HEK293 (cell line): ENCODE measurements around the gene GRK2.

Experiments used
- CTCF ChIA-PET: fragments of 350-600 bp; formaldehyde crosslinking; extraction: SDS; loops from one replicate; lab custom pipeline; 2021; ENCODE audit warnings: antibody characterized with exemption; lab: Yijun Ruan, JAX
- POLR2A ChIA-PET: fragments of 300-600 bp; formaldehyde crosslinking; extraction: SDS; loops from one replicate; lab custom pipeline; 2020; ENCODE audit warnings: antibody characterized with exemption, inconsistent platforms; lab: Yijun Ruan, JAX
- H3K27ac ChIP-seq: fragments of 200-500 bp; sonication (Bioruptor generic); 2 replicates; pipeline ENCODE4 v1.5.1; 2014; ENCODE audit warnings: low read depth, low read length, control low read depth, inconsistent platforms; ENCODE audit errors: extremely low read depth
- H3K36me3 ChIP-seq, 2 experiments: fragments of 200-500 bp in 1 of 2; sonication (Bioruptor generic) in 1 of 2; 1 replicate in 1 of 2; 2 replicates in 1 of 2; pipeline ENCODE4 v1.5.1; 2014 to 2017; ENCODE audit warnings: inconsistent platforms in 2 of 2, low read length in 2 of 2; ENCODE audit not compliant: control insufficient read depth in 2 of 2, insufficient read depth in 1 of 2
- H3K4me1 ChIP-seq: fragments of 200-500 bp; sonication (Bioruptor generic); 2 replicates; pipeline ENCODE4 v1.5.1; 2014; ENCODE audit warnings: mild to moderate bottlenecking, low read length, inconsistent platforms; ENCODE audit not compliant: control insufficient read depth, insufficient read depth
- H3K4me3 ChIP-seq: 2 replicates; pipeline ENCODE4 v1.5.1; 2011; ENCODE audit warnings: low read depth, mild to moderate bottlenecking, control low read depth, low read length, moderate library complexity
- H3K9me3 ChIP-seq: fragments of 200-500 bp; sonication (Bioruptor generic); 2 replicates; pipeline ENCODE4 v1.5.1; 2014; ENCODE audit warnings: low read depth, low read length, inconsistent platforms; ENCODE audit not compliant: control insufficient read depth, insufficient read depth
- BCL11B ChIP-seq: fragments of 450-650 bp; formaldehyde crosslinking; IDR thresholded peaks from 2 replicates; pipeline ENCODE4 v1.5.1; 2016; ENCODE audit warnings: low read depth, missing biosample characterization, missing genetic modification characterization
- GFI1B ChIP-seq: fragments of 450-650 bp; formaldehyde crosslinking; IDR thresholded peaks from 2 replicates; pipeline ENCODE4 v1.5.1; 2016; ENCODE audit warnings: missing biosample characterization, missing genetic modification characterization
- HOXC10 ChIP-seq: sonication (generic); formaldehyde crosslinking; IDR thresholded peaks from 2 replicates; pipeline ENCODE4 v1.8.1; 2023; ENCODE audit warnings: mild to moderate bottlenecking, missing genetic modification reagents
- RBAK ChIP-seq: fragments of 450-650 bp; formaldehyde crosslinking; IDR thresholded peaks from 2 replicates; pipeline ENCODE4 v1.5.1; 2016; ENCODE audit warnings: missing biosample characterization, missing genetic modification characterization
- SP2 ChIP-seq: fragments of 450-650 bp; formaldehyde crosslinking; IDR thresholded peaks from 2 replicates; pipeline ENCODE4 v1.5.1; 2016; ENCODE audit warnings: missing biosample characterization, missing genetic modification characterization
- ZBTB1 ChIP-seq: fragments of 450-650 bp; formaldehyde crosslinking; IDR thresholded peaks from 2 replicates; pipeline ENCODE4 v1.5.1; 2016; ENCODE audit warnings: missing biosample characterization, missing genetic modification characterization
- ZEB2 ChIP-seq: fragments of 450-650 bp; formaldehyde crosslinking; IDR thresholded peaks from 2 replicates; pipeline ENCODE4 v1.5.1; 2016; ENCODE audit warnings: missing biosample characterization, missing genetic modification characterization
- ZFP41 ChIP-seq: fragments of 450-650 bp; formaldehyde crosslinking; IDR thresholded peaks from 2 replicates; pipeline ENCODE4 v1.5.1; 2016; ENCODE audit warnings: missing biosample characterization, missing genetic modification characterization, borderline replicate concordance
- ZFP69B ChIP-seq: fragments of 450-650 bp; formaldehyde crosslinking; IDR thresholded peaks from 2 replicates; pipeline ENCODE4 v1.5.1; 2016; ENCODE audit warnings: missing biosample characterization, missing genetic modification characterization
- ZNF112 ChIP-seq: fragments of 450-650 bp; formaldehyde crosslinking; IDR thresholded peaks from 2 replicates; pipeline ENCODE4 v1.5.0; 2017; ENCODE audit warnings: missing biosample characterization, missing genetic modification characterization
- ZNF140 ChIP-seq: fragments of 450-650 bp; formaldehyde crosslinking; IDR thresholded peaks from 2 replicates; pipeline ENCODE4 v1.5.1; 2016; ENCODE audit warnings: missing biosample characterization, missing genetic modification characterization
- ZNF157 ChIP-seq: fragments of 450-650 bp; formaldehyde crosslinking; IDR thresholded peaks from 2 replicates; pipeline ENCODE4 v1.5.1; 2016; ENCODE audit warnings: missing biosample characterization, missing genetic modification characterization
- ZNF19 ChIP-seq: fragments of 450-650 bp; formaldehyde crosslinking; IDR thresholded peaks from 2 replicates; pipeline ENCODE4; 2016; ENCODE audit warnings: missing biosample characterization, missing genetic modification characterization, low read depth
- ZNF23 ChIP-seq: fragments of 450-650 bp; formaldehyde crosslinking; IDR thresholded peaks from 2 replicates; pipeline ENCODE4 v1.5.1; 2016; ENCODE audit warnings: missing biosample characterization, missing genetic modification characterization, borderline replicate concordance
- ZNF239 ChIP-seq: fragments of 450-650 bp; formaldehyde crosslinking; IDR thresholded peaks from 2 replicates; pipeline ENCODE4 v1.5.1; 2016; ENCODE audit warnings: missing biosample characterization, missing genetic modification characterization
- ZNF302 ChIP-seq: fragments of 450-650 bp; formaldehyde crosslinking; IDR thresholded peaks from 2 replicates; pipeline ENCODE4 v1.5.1; 2016; ENCODE audit warnings: missing biosample characterization, missing genetic modification characterization, low read depth
- ZNF354C ChIP-seq: fragments of 450-650 bp; formaldehyde crosslinking; IDR thresholded peaks from 2 replicates; pipeline ENCODE4 v1.5.1; 2016; ENCODE audit warnings: missing biosample characterization, missing genetic modification characterization, low read depth, borderline replicate concordance
- ZNF398 ChIP-seq: fragments of 450-650 bp; formaldehyde crosslinking; IDR thresholded peaks from 2 replicates; pipeline ENCODE4 v1.5.1; 2017; ENCODE audit warnings: missing biosample characterization, missing genetic modification characterization
- ZNF580 ChIP-seq: fragments of 450-650 bp; formaldehyde crosslinking; IDR thresholded peaks from 2 replicates; pipeline ENCODE4 v1.5.1; 2016; ENCODE audit warnings: missing biosample characterization, missing genetic modification characterization
- ZNF610 ChIP-seq: fragments of 450-650 bp; formaldehyde crosslinking; IDR thresholded peaks from 2 replicates; pipeline ENCODE4 v1.5.1; 2016; ENCODE audit warnings: missing biosample characterization, missing genetic modification characterization, borderline replicate concordance
- ZNF623 ChIP-seq: fragments of 450-650 bp; formaldehyde crosslinking; IDR thresholded peaks from 2 replicates; pipeline ENCODE4 v1.5.1; 2016; ENCODE audit warnings: missing biosample characterization, missing genetic modification characterization
- ZNF645 ChIP-seq: fragments of 450-650 bp; formaldehyde crosslinking; IDR thresholded peaks from 2 replicates; pipeline ENCODE4; 2016; ENCODE audit warnings: missing biosample characterization, missing genetic modification characterization
- ZNF837 ChIP-seq: fragments of 450-650 bp; formaldehyde crosslinking; IDR thresholded peaks from 2 replicates; pipeline ENCODE4 v1.5.1; 2016; ENCODE audit warnings: missing biosample characterization, missing genetic modification characterization
- ZSCAN18 ChIP-seq: fragments of 450-650 bp; formaldehyde crosslinking; IDR thresholded peaks from 2 replicates; pipeline ENCODE4 v1.5.1; 2016; ENCODE audit warnings: missing biosample characterization, missing genetic modification characterization

Gene GRK2

GRCh38 chr11:67279589-67280340 lies 13.5 kb downstream of the GRK2 start:
- no peak for TF ChIP-seq ZNF302 (tag by site-specific recombination)
- TF ChIP-seq ZNF610 (tag by site-specific recombination): no peak
- TF ChIP-seq BCL11B (tag by site-specific recombination): no peak
- no peak for TF ChIP-seq HOXC10
- no peak for TF ChIP-seq ZNF23 (tag by site-specific recombination)
- TF ChIP-seq ZEB2 (tag by site-specific recombination): no peak
- TF ChIP-seq GFI1B (tag by site-specific recombination): no peak
- no peak for TF ChIP-seq ZNF19 (tag by site-specific recombination)
- no peak for TF ChIP-seq ZSCAN18 (tag by site-specific recombination)
- TF ChIP-seq ZFP69B (tag by site-specific recombination): no peak
- TF ChIP-seq ZNF354C (tag by site-specific recombination): no peak
- no peak for TF ChIP-seq ZNF239
- TF ChIP-seq ZNF580 (tag by site-specific recombination): no peak
- TF ChIP-seq, all 188 proteins: peak for 0
- Histone ChIP-seq H3K4me1 (peaks cover 4% of the 10 kb centered on the region), H3K36me3 (peaks cover 0 to 76% of the 10 kb centered on the region in 2 experiments; a peak in 2 of 3 replicates), H3K27ac (no peak overlapping the region), H3K4me3 (no peak overlapping the region), H3K9me3 (no peaks in the 10 kb centered on the region)
- ChIA-PET POLR2A (no interaction called here), CTCF (interaction anchor here (0.7 kb wide), 1 partner anchor 8 kb away, joined by 4 read pairs; no protein-coding TSS in a partner anchor)

- Histone ChIP-seq H3K27ac (no peak overlapping the region), H3K9me3 (no peaks in the 10 kb centered on the region), H3K4me3 (no peak overlapping the region), H3K4me1 (peaks cover 4% of the 10 kb centered on the region), H3K36me3 (peaks cover 0 to 78% of the 10 kb centered on the region in 2 experiments; a peak in 2 of 3 replicates)
- ChIA-PET CTCF (no interaction called here), POLR2A (no interaction called here)
- TF ChIP-seq ZNF837 (tag by site-specific recombination): no peak
- TF ChIP-seq ZNF398 (tag by site-specific recombination): no peak
- no peak for TF ChIP-seq ZFP41
- no peak for TF ChIP-seq SP2 (tag by site-specific recombination)
- TF ChIP-seq ZNF112 (tag by site-specific recombination): no peak
- TF ChIP-seq ZNF623: no peak
- no peak for TF ChIP-seq ZNF645
- TF ChIP-seq ZBTB1 (tag by site-specific recombination): no peak
- TF ChIP-seq RBAK (tag by site-specific recombination): no peak
- TF ChIP-seq ZNF157 (tag by site-specific recombination): no peak
- no peak for TF ChIP-seq ZNF354C (tag by site-specific recombination)
- TF ChIP-seq ZNF140 (tag by site-specific recombination): no peak
- no peak for TF ChIP-seq ZNF23 (tag by site-specific recombination)
These were observed 14.1 kb downstream of the GRK2 start for GRCh38 chr11:67280341-67280787.
